ENCODE data around the gene ACTG2. TPM values are rescaled to one million over a fixed set of nuclear protein-coding genes. Genes with fewer than 3 reads are reported as not detected.

The ACTG2 gene
- total and polyA plus RNA-seq, 4 donors: 0.46 to 9.0 (median 4.3) TPM

DNA sequence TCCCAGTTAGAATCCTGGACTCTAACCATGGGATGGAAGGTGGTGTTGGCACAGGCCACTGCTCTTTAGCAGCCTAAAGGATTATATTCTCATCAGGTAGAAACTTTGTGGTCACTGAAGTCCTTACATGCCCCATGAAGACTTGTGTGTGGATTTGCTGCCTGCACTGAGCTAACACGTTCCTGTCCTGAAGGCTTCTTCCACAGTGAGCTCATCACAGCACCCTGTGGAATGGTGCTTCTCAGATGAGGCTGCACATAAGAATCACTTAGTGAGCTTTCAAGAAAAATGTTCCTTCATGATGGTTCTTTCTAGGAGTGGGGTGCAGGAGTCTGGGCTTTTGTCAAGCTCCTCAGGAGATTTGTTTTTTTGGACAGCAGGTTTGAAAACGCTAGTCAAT is 37.3 kb upstream of the ACTG2 start:
- TF ChIP-seq CTCF (IDR thresholded peaks at IDR 0.05; ENCODE audit: low read depth, low read length, missing input control) (no peak), NR2F2 (IDR thresholded peaks at IDR 0.05) (no peak), RAD21 (IDR thresholded peaks at IDR 0.05) (no peak), REST (IDR thresholded peaks at IDR 0.05) (no peak)
- TF ChIP-seq, protein P1, sequence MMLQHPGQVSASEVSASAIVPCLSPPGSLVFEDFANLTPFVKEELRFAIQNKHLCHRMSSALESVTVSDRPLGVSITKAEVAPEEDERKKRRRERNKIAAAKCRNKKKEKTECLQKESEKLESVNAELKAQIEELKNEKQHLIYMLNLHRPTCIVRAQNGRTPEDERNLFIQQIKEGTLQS (IDR thresholded peaks at IDR 0.05): no peak
- TF ChIP-seq, protein P2, sequence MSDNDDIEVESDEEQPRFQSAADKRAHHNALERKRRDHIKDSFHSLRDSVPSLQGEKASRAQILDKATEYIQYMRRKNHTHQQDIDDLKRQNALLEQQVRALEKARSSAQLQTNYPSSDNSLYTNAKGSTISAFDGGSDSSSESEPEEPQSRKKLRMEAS (IDR thresholded peaks at IDR 0.05): no peak
- TF ChIP-seq, protein P3, sequence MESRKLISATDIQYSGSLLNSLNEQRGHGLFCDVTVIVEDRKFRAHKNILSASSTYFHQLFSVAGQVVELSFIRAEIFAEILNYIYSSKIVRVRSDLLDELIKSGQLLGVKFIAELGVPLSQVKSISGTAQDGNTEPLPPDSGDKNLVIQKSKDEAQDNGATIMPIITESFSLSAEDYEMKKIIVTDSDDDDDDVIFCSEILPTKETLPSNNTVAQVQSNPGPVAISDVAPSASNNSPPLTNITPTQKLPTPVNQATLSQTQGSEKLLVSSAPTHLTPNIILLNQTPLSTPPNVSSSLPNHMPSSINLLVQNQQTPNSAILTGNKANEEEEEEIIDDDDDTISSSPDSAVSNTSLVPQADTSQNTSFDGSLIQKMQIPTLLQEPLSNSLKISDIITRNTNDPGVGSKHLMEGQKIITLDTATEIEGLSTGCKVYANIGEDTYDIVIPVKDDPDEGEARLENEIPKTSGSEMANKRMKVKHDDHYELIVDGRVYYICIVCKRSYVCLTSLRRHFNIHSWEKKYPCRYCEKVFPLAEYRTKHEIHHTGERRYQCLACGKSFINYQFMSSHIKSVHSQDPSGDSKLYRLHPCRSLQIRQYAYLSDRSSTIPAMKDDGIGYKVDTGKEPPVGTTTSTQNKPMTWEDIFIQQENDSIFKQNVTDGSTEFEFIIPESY (IDR thresholded peaks at IDR 0.05): no peak
- Histone ChIP-seq H3K27me3 (ENCODE audit: control insufficient read depth in 4 of 4, insufficient read depth in 4 of 4, low read length in 3 of 4) (no peaks in the 10 kb centered on the region), H3K27ac (ENCODE audit: low read depth in 1 of 2, low read length in 2 of 2) (no peak overlapping the region), H3K36me3 (ENCODE audit: control insufficient read depth in 4 of 4, insufficient read depth in 3 of 4, low read depth in 1 of 4, low read length in 3 of 4) (peaks cover 11 to 68% (median 49%) of the 10 kb centered on the region in 4 donors), H3K4me1 (ENCODE audit: control insufficient read depth in 4 of 4, insufficient read depth in 4 of 4, low read length in 3 of 4) (no peaks in the 10 kb centered on the region), H3K4me3 (ENCODE audit: low read depth in 1 of 3, low read length in 3 of 3) (no peak overlapping the region), H3K9me3 (ENCODE audit: control insufficient read depth in 4 of 4, low read length in 3 of 4) (no peaks in the 10 kb centered on the region), H3K9ac (ENCODE audit: low read depth in 1 of 2, low read length in 2 of 2) (no peak overlapping the region)
- no peak for DNase-seq (ENCODE audit: low spot score)
- WGBS: 96% methylated on average over 2 of the region's 2 CpGs

GRCh38 chr2:73856214-73856613 is 36.6 kb upstream of the ACTG2 start:
- Histone ChIP-seq H3K36me3 (ENCODE audit: control insufficient read depth in 4 of 4, insufficient read depth in 3 of 4, low read depth in 1 of 4, low read length in 3 of 4) (peaks cover 11 to 67% (median 50%) of the 10 kb centered on the region in 4 donors), H3K9ac (ENCODE audit: low read depth in 1 of 2, low read length in 2 of 2) (no peak overlapping the region), H3K9me3 (ENCODE audit: control insufficient read depth in 4 of 4, low read length in 3 of 4) (no peaks in the 10 kb centered on the region), H3K4me3 (ENCODE audit: low read depth in 1 of 3, low read length in 3 of 3) (no peak overlapping the region), H3K27me3 (ENCODE audit: control insufficient read depth in 4 of 4, insufficient read depth in 4 of 4, low read length in 3 of 4) (no peaks in the 10 kb centered on the region), H3K4me1 (ENCODE audit: control insufficient read depth in 4 of 4, insufficient read depth in 4 of 4, low read length in 3 of 4) (no peaks in the 10 kb centered on the region), H3K27ac (ENCODE audit: low read depth in 1 of 2, low read length in 2 of 2) (no peak overlapping the region)
- TF ChIP-seq RXRA (IDR thresholded peaks at IDR 0.05) (no peak), SP1 (IDR thresholded peaks at IDR 0.05) (no peak), FOXA1 (IDR thresholded peaks at IDR 0.05) (no peak), NR2F2 (IDR thresholded peaks at IDR 0.05) (no peak), HNF4A (conservative IDR thresholded peaks at IDR 0.05) (no peak), REST (IDR thresholded peaks at IDR 0.05) (no peak), TAF1 (conservative IDR thresholded peaks at IDR 0.05) (no peak), JUND (IDR thresholded peaks at IDR 0.05) (no peak), YY1 (IDR thresholded peaks at IDR 0.05) (no peak), EGR1 (IDR thresholded peaks at IDR 0.05; ENCODE audit: low read depth in 2 of 2) (no peak), HNF4G (IDR thresholded peaks at IDR 0.05) (no peak)
- TF ChIP-seq, protein P1 (IDR thresholded peaks at IDR 0.05): no peak
- TF ChIP-seq, protein P2 (IDR thresholded peaks at IDR 0.05): no peak
- no peak for DNase-seq (ENCODE audit: low spot score)
